Measurements from ENCODE around the gene CBARP. TPM values are rescaled to one million over a fixed set of nuclear protein-coding genes. Genes with fewer than 3 reads are reported as not detected.

CBARP gene
- total and polyA plus RNA-seq, 2 of the 13 experiments (the other 11 are each of a cell fraction or from before 2014, with no cell fraction given), result 1.2 to 1.4 TPM

DNA sequence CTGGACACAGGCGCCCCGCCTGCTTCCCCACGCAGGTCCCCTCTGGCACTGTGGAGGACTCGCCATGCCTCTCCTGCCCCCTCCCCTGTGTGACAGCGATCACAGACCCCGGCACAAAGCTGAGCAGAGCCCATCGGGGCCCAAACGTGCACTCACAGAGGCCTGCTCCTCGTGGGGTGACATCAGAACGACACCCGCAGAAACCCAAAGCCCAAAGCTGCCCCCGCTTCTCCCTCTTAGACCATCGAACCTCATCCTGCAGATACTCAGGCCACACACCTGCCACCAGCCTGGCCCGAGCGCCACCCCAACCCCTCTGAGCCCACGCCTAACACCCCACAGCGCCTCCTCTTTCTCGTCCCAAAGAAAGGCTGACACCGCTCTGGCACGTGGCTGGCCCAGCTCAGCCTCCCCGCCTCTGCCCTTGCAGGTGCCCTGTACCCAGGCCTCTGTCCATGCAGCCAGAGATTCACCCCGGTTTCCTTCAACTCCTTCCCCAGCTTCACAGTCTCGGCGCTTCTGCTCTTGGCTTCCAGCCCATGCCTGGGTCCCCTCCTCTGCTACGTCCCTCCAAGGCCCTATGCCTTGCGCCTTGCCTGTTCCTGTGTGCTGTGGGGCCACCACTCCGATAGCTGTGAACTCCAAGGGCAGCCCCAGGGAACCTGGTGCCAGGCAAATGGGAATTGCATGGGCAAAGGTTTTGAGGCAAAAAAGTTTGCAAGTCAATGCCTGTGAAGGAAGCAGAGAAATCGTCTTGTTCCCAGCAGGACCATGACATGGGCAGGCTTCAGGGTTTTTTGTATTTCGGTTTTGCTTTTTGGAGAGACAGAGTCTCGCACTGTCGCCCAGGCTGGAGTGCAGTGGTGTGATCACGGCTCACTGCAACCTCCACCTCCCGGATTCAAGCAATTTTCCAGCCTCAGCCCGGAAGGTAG lies 831 bp upstream of the CBARP start (continued):
- TF ChIP-seq, protein P1, sequence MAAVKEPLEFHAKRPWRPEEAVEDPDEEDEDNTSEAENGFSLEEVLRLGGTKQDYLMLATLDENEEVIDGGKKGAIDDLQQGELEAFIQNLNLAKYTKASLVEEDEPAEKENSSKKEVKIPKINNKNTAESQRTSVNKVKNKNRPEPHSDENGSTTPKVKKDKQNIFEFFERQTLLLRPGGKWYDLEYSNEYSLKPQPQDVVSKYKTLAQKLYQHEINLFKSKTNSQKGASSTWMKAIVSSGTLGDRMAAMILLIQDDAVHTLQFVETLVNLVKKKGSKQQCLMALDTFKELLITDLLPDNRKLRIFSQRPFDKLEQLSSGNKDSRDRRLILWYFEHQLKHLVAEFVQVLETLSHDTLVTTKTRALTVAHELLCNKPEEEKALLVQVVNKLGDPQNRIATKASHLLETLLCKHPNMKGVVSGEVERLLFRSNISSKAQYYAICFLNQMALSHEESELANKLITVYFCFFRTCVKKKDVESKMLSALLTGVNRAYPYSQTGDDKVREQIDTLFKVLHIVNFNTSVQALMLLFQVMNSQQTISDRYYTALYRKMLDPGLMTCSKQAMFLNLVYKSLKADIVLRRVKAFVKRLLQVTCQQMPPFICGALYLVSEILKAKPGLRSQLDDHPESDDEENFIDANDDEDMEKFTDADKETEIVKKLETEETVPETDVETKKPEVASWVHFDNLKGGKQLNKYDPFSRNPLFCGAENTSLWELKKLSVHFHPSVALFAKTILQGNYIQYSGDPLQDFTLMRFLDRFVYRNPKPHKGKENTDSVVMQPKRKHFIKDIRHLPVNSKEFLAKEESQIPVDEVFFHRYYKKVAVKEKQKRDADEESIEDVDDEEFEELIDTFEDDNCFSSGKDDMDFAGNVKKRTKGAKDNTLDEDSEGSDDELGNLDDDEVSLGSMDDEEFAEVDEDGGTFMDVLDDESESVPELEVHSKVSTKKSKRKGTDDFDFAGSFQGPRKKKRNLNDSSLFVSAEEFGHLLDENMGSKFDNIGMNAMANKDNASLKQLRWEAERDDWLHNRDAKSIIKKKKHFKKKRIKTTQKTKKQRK (IDR thresholded peaks at IDR 0.05; ENCODE audit: low read length), result no peak
- TF ChIP-seq, protein P2, sequence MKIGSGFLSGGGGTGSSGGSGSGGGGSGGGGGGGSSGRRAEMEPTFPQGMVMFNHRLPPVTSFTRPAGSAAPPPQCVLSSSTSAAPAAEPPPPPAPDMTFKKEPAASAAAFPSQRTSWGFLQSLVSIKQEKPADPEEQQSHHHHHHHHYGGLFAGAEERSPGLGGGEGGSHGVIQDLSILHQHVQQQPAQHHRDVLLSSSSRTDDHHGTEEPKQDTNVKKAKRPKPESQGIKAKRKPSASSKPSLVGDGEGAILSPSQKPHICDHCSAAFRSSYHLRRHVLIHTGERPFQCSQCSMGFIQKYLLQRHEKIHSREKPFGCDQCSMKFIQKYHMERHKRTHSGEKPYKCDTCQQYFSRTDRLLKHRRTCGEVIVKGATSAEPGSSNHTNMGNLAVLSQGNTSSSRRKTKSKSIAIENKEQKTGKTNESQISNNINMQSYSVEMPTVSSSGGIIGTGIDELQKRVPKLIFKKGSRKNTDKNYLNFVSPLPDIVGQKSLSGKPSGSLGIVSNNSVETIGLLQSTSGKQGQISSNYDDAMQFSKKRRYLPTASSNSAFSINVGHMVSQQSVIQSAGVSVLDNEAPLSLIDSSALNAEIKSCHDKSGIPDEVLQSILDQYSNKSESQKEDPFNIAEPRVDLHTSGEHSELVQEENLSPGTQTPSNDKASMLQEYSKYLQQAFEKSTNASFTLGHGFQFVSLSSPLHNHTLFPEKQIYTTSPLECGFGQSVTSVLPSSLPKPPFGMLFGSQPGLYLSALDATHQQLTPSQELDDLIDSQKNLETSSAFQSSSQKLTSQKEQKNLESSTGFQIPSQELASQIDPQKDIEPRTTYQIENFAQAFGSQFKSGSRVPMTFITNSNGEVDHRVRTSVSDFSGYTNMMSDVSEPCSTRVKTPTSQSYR (CRISPR knock-in tag; IDR thresholded peaks at IDR 0.05; ENCODE audit: borderline replicate concordance), result no peak
- TF ChIP-seq NAIF1 (CRISPR knock-in tag; IDR thresholded peaks at IDR 0.05; ENCODE audit: borderline replicate concordance), result no peak
- TF ChIP-seq MTA3 (CRISPR knock-in tag; IDR thresholded peaks at IDR 0.05), result no peak
- TF ChIP-seq MAF1 (CRISPR knock-in tag; IDR thresholded peaks at IDR 0.05; ENCODE audit: borderline replicate concordance), result no peak
- TF ChIP-seq SMC3 (IDR thresholded peaks at IDR 0.05; ENCODE audit: low read length), result no peak
- no peak for TF ChIP-seq RORA (CRISPR knock-in tag; IDR thresholded peaks at IDR 0.05)
- TF ChIP-seq MTA1 (CRISPR knock-in tag; IDR thresholded peaks at IDR 0.05; ENCODE audit: borderline replicate concordance), result peak; percentile 55; the same call in 1 of the 2 replicates
- TF ChIP-seq TEAD3 (CRISPR knock-in tag; optimal IDR thresholded peaks at IDR 0.05; ENCODE audit: borderline replicate concordance), result peak; percentile 4
- TF ChIP-seq SIX1 (CRISPR knock-in tag; IDR thresholded peaks at IDR 0.05; ENCODE audit: borderline replicate concordance), result no peak
- TF ChIP-seq, protein P3, sequence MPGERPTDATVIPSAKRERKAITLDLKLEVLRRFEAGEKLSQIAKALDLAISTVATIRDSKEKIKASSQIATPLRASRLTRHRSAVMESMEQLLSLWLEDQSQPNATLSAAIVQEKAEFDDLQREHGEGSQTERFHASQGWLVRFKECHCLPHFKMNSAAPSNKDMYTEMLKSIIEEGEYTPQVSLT (CRISPR knock-in tag; IDR thresholded peaks at IDR 0.05; ENCODE audit: borderline replicate concordance, low read depth), result no peak
- peak; percentile 59; the same call in 1 of the 2 replicates for TF ChIP-seq ZFP91 (CRISPR knock-in tag; IDR thresholded peaks at IDR 0.05; ENCODE audit: borderline replicate concordance)
- no peak for TF ChIP-seq ZNF207 (IDR thresholded peaks at IDR 0.05; ENCODE audit: borderline replicate concordance)
- TF ChIP-seq ZNF737 (CRISPR knock-in tag; IDR thresholded peaks at IDR 0.05; ENCODE audit: borderline replicate concordance), result no peak
- TF ChIP-seq ZNF33B (CRISPR knock-in tag; IDR thresholded peaks at IDR 0.05), result 0 out of 2 replicates have a peak, but pooled peaks have one; percentile 43
- TF ChIP-seq NFKB2 (CRISPR knock-in tag; IDR thresholded peaks at IDR 0.05; ENCODE audit: borderline replicate concordance), result peak; percentile 59; the same call in 1 of the 2 replicates
- TF ChIP-seq GATAD2A (CRISPR knock-in tag; IDR thresholded peaks at IDR 0.05), result no peak
- TF ChIP-seq ZNF570 (CRISPR knock-in tag; IDR thresholded peaks at IDR 0.05; ENCODE audit: borderline replicate concordance), result no peak
- no peak for TF ChIP-seq ZNF691 (CRISPR knock-in tag; IDR thresholded peaks at IDR 0.05; ENCODE audit: borderline replicate concordance, low read depth)
